Smooth muscle cell (in vitro differentiated cells): ENCODE data around the gene AMPD3. TPM values are rescaled to one million over a fixed set of nuclear protein-coding genes. Genes with fewer than 3 reads are reported as not detected.

Source experiments
- DNase-seq: peaks from one replicate; lab custom pipeline; 2025; ENCODE audit not compliant: unreplicated experiment; lab: John Stamatoyannopoulos, UW
- H2AFZ ChIP-seq: fragments of 200-600 bp; sonication (generic); 2 replicates; pipeline ENCODE4 v1.6.0; 2016; ENCODE audit warnings: antibody characterized with exemption, low read depth, mild to moderate bottlenecking
- H3F3A ChIP-seq: fragments of 200-600 bp; sonication (generic); 2 replicates; pipeline ENCODE4 v1.6.0; 2017; ENCODE audit warnings: antibody characterized with exemption, low read depth
- H3K27ac ChIP-seq: fragments of 200-600 bp; sonication (generic); 2 replicates; pipeline ENCODE4 v1.5.1; 2016; ENCODE audit warnings: low read depth, mild to moderate bottlenecking
- H3K27me3 ChIP-seq: fragments of 200-600 bp; sonication (generic); 2 replicates; pipeline ENCODE4 v1.6.1; 2016; ENCODE audit warnings: low read depth, mild to moderate bottlenecking
- H3K36me3 ChIP-seq: fragments of 200-600 bp; sonication (generic); 2 replicates; pipeline ENCODE4 v1.5.1; 2016; ENCODE audit warnings: low read depth
- H3K4me1 ChIP-seq: fragments of 200-600 bp; sonication (generic); 2 replicates; pipeline ENCODE4 v1.5.1; 2016; ENCODE audit warnings: low read depth
- H3K4me2 ChIP-seq: fragments of 200-600 bp; sonication (generic); 2 replicates; pipeline ENCODE4 v1.6.0; 2016; ENCODE audit warnings: mild to moderate bottlenecking
- H3K4me3 ChIP-seq: fragments of 200-600 bp; sonication (generic); 2 replicates; pipeline ENCODE4 v1.5.1; 2016; ENCODE audit warnings: mild to moderate bottlenecking
- H3K79me2 ChIP-seq: fragments of 200-600 bp; sonication (generic); 2 replicates; pipeline ENCODE4 v1.6.0; 2016; ENCODE audit warnings: low read depth, mild to moderate bottlenecking
- H3K9ac ChIP-seq: fragments of 200-600 bp; sonication (generic); 2 replicates; pipeline ENCODE4 v1.6.0; 2016; ENCODE audit warnings: low read depth
- H3K9me3 ChIP-seq: fragments of 200-600 bp; sonication (generic); replicated peaks from 2 replicates; pipeline ENCODE4 v1.5.1; 2016; ENCODE audit warnings: low read depth
- H4K20me1 ChIP-seq: fragments of 200-600 bp; sonication (generic); 2 replicates; pipeline ENCODE4 v1.6.0; 2016; ENCODE audit warnings: low read depth
- WGBS: methylation state at CpG from one replicate; pipeline ENCODE4 v1.1.7; 2016; ENCODE audit warnings: low lambda C conversion rate; 5-methylcytosine and 5-hydroxymethylcytosine counted together
- polyA plus RNA-seq: library from polyadenylated mRNA; unstranded; fragments of >200 nt; fragmentation: Nextera tagmentation; extraction: Ambion mirVana; gene quantifications from 2 replicates; pipeline ENCODE4 v1.2.1, GENCODE V29; 2016
- total RNA-seq: library from RNA; depleted of rRNA; stranded (reverse); fragments of >200 nt; gene quantifications from 2 replicates; pipeline ENCODE4 v1.2.3, GENCODE V29; 2014
- TF ChIP-seq, protein P1 (sequence below): fragments of 200-600 bp; sonication (generic); IDR thresholded peaks from 2 replicates; pipeline ENCODE4 v1.5.1; 2017; ENCODE audit warnings: borderline replicate concordance, mild to moderate bottlenecking, antibody characterized with exemption; ENCODE audit not compliant: insufficient read depth, poor library complexity, severe bottlenecking

AMPD3 gene
- total and polyA plus RNA-seq, 2 experiments from 2014 or later: 0.67 to 3.6 TPM

DNA sequence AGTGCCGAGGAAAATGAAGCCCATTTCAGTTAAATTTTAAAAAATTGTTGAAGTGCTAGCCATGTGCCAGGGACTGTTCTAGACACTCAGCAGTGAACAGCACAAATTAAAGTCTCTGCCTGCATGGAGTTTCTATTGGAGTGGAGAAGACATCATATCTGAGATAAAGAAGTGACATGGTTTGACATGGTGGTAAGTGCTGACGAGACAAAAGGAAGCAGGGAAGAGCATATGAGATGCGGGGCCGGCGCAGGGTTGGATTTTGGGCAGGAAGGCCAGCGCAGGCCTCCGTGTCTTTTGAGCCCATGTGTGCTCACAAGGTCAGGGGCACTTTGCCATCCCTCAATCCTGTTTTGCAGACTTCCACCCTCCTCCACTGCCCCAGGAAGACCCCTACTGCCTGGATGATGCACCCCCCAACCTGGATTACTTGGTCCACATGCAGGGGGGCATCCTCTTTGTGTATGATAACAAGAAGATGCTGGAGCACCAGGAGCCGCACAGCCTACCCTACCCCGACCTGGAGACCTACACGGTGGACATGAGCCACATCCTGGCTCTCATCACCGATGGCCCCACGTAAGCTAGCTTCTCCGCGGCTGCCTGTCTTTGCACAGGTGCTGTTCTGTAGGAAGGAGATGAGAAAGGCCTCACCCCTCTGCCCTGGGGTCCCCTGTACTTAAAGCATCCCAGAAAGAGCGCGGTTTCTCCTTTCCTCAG lies 29.6 kb downstream of the AMPD3 start:
- H3K9ac ChIP-seq: no peak overlapping the region
- DNase-seq: no peak
- H3K36me3 ChIP-seq: no peaks in the 10 kb centered on the region
- WGBS: 92% methylated on average over 16 of the region's 16 CpGs
- no peaks in the 10 kb centered on the region for H3K4me1 ChIP-seq
- no peak overlapping the region for H2AFZ ChIP-seq
- no peaks in the 10 kb centered on the region for H3K27me3 ChIP-seq
- no peaks in the 10 kb centered on the region for H4K20me1 ChIP-seq
- no peak overlapping the region for H3K4me2 ChIP-seq
- no peak overlapping the region for H3K27ac ChIP-seq
- no peaks in the 10 kb centered on the region for H3K79me2 ChIP-seq
- H3F3A ChIP-seq: no peaks in the 10 kb centered on the region
- TF ChIP-seq, protein P1, sequence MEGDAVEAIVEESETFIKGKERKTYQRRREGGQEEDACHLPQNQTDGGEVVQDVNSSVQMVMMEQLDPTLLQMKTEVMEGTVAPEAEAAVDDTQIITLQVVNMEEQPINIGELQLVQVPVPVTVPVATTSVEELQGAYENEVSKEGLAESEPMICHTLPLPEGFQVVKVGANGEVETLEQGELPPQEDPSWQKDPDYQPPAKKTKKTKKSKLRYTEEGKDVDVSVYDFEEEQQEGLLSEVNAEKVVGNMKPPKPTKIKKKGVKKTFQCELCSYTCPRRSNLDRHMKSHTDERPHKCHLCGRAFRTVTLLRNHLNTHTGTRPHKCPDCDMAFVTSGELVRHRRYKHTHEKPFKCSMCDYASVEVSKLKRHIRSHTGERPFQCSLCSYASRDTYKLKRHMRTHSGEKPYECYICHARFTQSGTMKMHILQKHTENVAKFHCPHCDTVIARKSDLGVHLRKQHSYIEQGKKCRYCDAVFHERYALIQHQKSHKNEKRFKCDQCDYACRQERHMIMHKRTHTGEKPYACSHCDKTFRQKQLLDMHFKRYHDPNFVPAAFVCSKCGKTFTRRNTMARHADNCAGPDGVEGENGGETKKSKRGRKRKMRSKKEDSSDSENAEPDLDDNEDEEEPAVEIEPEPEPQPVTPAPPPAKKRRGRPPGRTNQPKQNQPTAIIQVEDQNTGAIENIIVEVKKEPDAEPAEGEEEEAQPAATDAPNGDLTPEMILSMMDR: no peak
- no peak overlapping the region for H3K4me3 ChIP-seq
- H3K9me3 ChIP-seq: no peaks in the 10 kb centered on the region

DNA sequence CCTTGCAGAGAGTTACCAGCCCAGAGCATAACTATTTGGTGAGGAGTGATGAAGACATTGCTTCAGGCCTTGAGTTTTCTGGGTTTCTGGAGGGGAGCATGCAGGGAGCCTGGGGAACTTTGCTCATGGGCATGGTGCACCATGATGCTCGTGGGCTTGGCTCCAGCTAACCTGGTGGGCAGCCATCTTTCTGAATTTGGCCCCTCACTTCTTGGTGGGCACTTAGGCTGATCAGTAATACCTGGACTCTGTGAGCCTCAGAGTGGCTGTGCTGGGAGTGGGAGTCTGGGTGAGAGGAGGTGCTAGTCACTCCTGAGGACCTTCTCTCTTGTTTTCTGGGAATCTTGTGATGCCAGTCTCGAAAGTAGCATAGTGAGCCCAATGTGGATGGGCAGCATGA lies 30.6 kb downstream of the AMPD3 start:
- Histone ChIP-seq H3K4me1 (peaks cover 2% of the 10 kb centered on the region), H3K27me3 (no peaks in the 10 kb centered on the region), H3K4me2 (no peak overlapping the region), H2AFZ (no peak overlapping the region), H3K4me3 (no peak overlapping the region), H3K9me3 (no peaks in the 10 kb centered on the region), H4K20me1 (no peaks in the 10 kb centered on the region), H3K27ac (no peak overlapping the region), H3K36me3 (no peaks in the 10 kb centered on the region), H3K79me2 (no peaks in the 10 kb centered on the region), H3K9ac (no peak overlapping the region), H3F3A (no peaks in the 10 kb centered on the region)
- DNase-seq: no peak
- TF ChIP-seq, protein P1: no peak
- 50% methylated on average over 2 of the region's 2 CpGs for WGBS

DNA sequence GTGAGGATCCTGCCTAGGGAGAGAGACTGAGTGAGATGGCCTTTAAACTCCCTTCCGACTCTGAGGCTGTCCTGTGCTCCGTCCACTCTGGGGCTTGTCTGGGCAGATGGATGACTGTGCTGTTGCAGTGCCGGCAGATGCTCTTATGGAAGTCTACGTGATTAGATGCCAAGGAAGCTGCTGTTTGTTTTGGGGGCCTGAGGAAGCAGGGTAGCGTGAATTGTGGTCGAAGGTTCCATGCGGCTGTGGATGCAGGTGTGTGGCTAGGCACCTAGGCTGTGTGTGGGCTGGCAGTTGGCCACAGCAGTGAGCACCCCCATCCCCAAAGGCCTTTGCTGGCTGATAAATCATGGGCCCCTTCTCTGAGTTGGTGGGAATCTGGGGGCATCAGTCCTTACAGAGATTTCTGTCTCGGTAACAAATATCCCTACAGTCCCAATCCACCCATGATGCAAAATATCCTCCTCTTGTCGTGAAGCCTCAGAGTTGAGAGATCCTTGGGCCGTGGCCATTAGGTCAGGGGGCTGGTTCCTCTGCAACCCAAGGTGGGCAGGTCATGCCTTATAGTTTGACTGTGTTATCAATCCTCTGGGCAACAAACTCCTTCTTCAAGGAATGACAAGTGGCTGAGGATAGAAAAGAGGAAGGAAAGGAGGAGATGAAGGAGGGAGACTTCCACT lies 31.2 kb downstream of the AMPD3 start:
- H3K79me2 ChIP-seq: no peaks in the 10 kb centered on the region
- no peaks in the 10 kb centered on the region for H3K9me3 ChIP-seq
- H2AFZ ChIP-seq: no peak overlapping the region
- H4K20me1 ChIP-seq: no peaks in the 10 kb centered on the region
- H3K27ac ChIP-seq: no peak overlapping the region
- H3F3A ChIP-seq: no peaks in the 10 kb centered on the region
- H3K4me1 ChIP-seq: peaks cover 9% of the 10 kb centered on the region
- no peaks in the 10 kb centered on the region for H3K36me3 ChIP-seq
- H3K4me3 ChIP-seq: no peak overlapping the region
- no peaks in the 10 kb centered on the region for H3K27me3 ChIP-seq
- H3K4me2 ChIP-seq: no peak overlapping the region
- TF ChIP-seq, protein P1: no peak
- DNase-seq: no peak
- WGBS: 94% methylated on average over 10 of the region's 10 CpGs
- no peak overlapping the region for H3K9ac ChIP-seq
